GM12892 (cell line): ENCODE data around the gene RPS6KC1.
"Not testable (repeated sequence)": the region's sequence is repeated elsewhere in the genome, so short reads cannot be mapped to it uniquely, and the experiment has no call there.

Experiments used
- POLR2A ChIP-seq: IDR thresholded peaks from 2 replicates; pipeline ENCODE4 v1.6.1; 2011; ENCODE audit warnings: low read depth, low read length, control low read depth
- POLR2AphosphoS5 ChIP-seq: IDR thresholded peaks from 2 replicates; pipeline ENCODE4 v1.6.1; 2011; ENCODE audit warnings: low read depth, low read length, control low read depth
- TAF1 ChIP-seq: IDR thresholded peaks from 2 replicates; pipeline ENCODE4 v1.6.1; 2011; ENCODE audit warnings: low read depth, mild to moderate bottlenecking, control low read depth, low read length, borderline replicate concordance

DNA sequence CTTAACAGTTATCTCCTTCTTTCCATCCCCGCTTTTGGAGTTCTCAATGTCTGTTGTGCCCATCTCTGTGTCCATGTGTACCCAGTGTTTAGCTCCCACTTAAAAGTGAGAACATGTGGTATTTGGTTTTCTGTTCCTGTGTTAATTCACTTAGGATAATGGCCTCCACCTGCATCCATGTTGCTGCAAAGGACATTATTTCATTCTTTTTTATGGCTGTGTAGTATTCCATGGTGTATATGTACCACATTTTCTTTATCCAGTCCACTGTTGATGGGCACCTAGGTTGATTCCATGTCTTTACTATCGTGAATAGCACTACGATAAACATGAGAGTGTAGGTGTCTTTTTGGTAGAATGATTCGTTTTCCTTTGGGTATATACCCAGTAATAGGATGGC lies 49.5 kb downstream of the RPS6KC1 start:
- not testable (repeated sequence) for TF ChIP-seq POLR2A, TAF1, POLR2AphosphoS5
